GM12878 (cell line): ENCODE data around the gene SEMA3D. TPM values are rescaled to one million over a fixed set of nuclear protein-coding genes. Genes with fewer than 3 reads are reported as not detected.

Experiments
- ATAC-seq: fragments of 200-7000 bp; cut with Tn5 transposase; 3 replicates; pipeline ENCODE4 v1.9.1; 2020; ENCODE audit warnings: mild to moderate bottlenecking, moderate library complexity
- BruUV-seq: library from RNA; stranded (reverse); fragments of 400-500 nt; replicated peaks from 2 replicates; lab custom pipeline; 2021; lab: Mats Ljungman, UMichigan
- CTCF ChIA-PET: fragments of 300-600 bp; sonication (Branson Sonifier 250); formaldehyde crosslinking; extraction: SDS; loops from one replicate; lab custom pipeline; 2021; ENCODE audit warnings: inconsistent platforms; lab: Yijun Ruan, JAX
- POLR2A ChIA-PET: fragments of 350-600 bp; formaldehyde crosslinking; extraction: SDS; loops from one replicate; lab custom pipeline; 2021; ENCODE audit warnings: inconsistent platforms; lab: Charles Lee
- RAD21 ChIA-PET: fragments of 300-600 bp; sonication (Branson Sonifier 250); formaldehyde crosslinking; loops from one replicate; lab custom pipeline; 2023; ENCODE audit warnings: antibody characterized with exemption; ENCODE audit not compliant: unreplicated experiment; lab: Charles Lee
- SMC1A ChIA-PET: fragments of 300-600 bp; sonication (Branson Sonifier 250); formaldehyde crosslinking; loops from one replicate; lab custom pipeline; 2023; ENCODE audit not compliant: unreplicated experiment, uncharacterized antibody; lab: Charles Lee
- DNase-seq: peaks from one replicate; pipeline ENCODE4 v3.0.0-alpha.2; 2011; ENCODE audit warnings: low read depth, low spot score
- FAIRE-seq: peaks from 3 replicates; lab custom pipeline; 2011; peaks lifted over from hg19 to GRCh38; lab: Jason Lieb, UNC
- H2AFZ ChIP-seq: 2 replicates; pipeline ENCODE4 v1.6.0; 2011; ENCODE audit warnings: low read depth, low read length, control low read depth; ENCODE audit not compliant: control insufficient read depth
- H3K27ac ChIP-seq: 2 replicates; pipeline ENCODE4 v1.5.1; 2011; ENCODE audit warnings: control low read depth; ENCODE audit not compliant: control insufficient read depth, insufficient read depth
- H3K27me3 ChIP-seq, 2 experiments: replicated peaks in 1 of 2; 2 replicates each; pipeline versions ENCODE4 v1.6.0 to v1.6.1; 2011; ENCODE audit warnings: low read length in 1 of 2; ENCODE audit not compliant: control insufficient read depth in 2 of 2, insufficient read depth in 2 of 2
- H3K36me3 ChIP-seq, 2 experiments: 2 replicates each; pipeline ENCODE4 v1.5.1; 2011; ENCODE audit warnings: low read length in 1 of 2; ENCODE audit not compliant: control insufficient read depth in 2 of 2, insufficient read depth in 2 of 2
- H3K4me1 ChIP-seq: 2 replicates; pipeline ENCODE4 v1.6.1; 2011; ENCODE audit warnings: mild to moderate bottlenecking, low read length, moderate library complexity, mixed read lengths; ENCODE audit not compliant: control insufficient read depth, insufficient read depth
- H3K4me2 ChIP-seq: 2 replicates; pipeline ENCODE4 v1.6.0; 2011; ENCODE audit warnings: control low read depth; ENCODE audit not compliant: control insufficient read depth, insufficient read depth
- H3K4me3 ChIP-seq: fragments of 200-600 bp; sonication (generic); 2 replicates; pipeline ENCODE4 v1.5.1; 2016
- H3K79me2 ChIP-seq: 2 replicates; pipeline ENCODE4 v1.6.0; 2011; ENCODE audit warnings: low read length; ENCODE audit not compliant: control insufficient read depth, insufficient read depth
- H3K9ac ChIP-seq: 2 replicates; pipeline ENCODE4 v1.8.0; 2011; ENCODE audit warnings: low read length, control low read depth, mixed read lengths; ENCODE audit not compliant: control insufficient read depth, insufficient read depth
- H3K9me3 ChIP-seq: replicated peaks from 3 replicates; pipeline ENCODE4 v1.5.1; 2011; ENCODE audit warnings: mild to moderate bottlenecking, low read length; ENCODE audit not compliant: control insufficient read depth, insufficient read depth
- H4K20me1 ChIP-seq: 2 replicates; pipeline ENCODE4 v1.6.0; 2011; ENCODE audit not compliant: control insufficient read depth, insufficient read depth
- CBX5 ChIP-seq: sonication (generic); IDR thresholded peaks from 2 replicates; pipeline ENCODE4 v1.6.1; 2016; ENCODE audit warnings: low read depth, moderate library complexity, mild to moderate bottlenecking, inconsistent platforms
- E4F1 ChIP-seq: fragments of 450-650 bp; IDR thresholded peaks from 2 replicates; pipeline ENCODE4 v1.6.1; 2018; ENCODE audit warnings: borderline replicate concordance, mild to moderate bottlenecking; ENCODE audit not compliant: partially characterized antibody
- FOS ChIP-seq: IDR thresholded peaks from 3 replicates; pipeline ENCODE4 v1.6.1; 2011; ENCODE audit warnings: borderline replicate concordance; ENCODE audit not compliant: insufficient read length; ENCODE audit errors: extremely low read depth
- HDAC2 ChIP-seq: fragments of 200-600 bp; sonication (generic); IDR thresholded peaks from 2 replicates; pipeline ENCODE4 v1.6.1; 2017
- IKZF1 ChIP-seq: fragments of 450-650 bp; conservative IDR thresholded peaks from 2 replicates; pipeline ENCODE4 v1.6.1; 2017; ENCODE audit warnings: antibody characterized with exemption, mild to moderate bottlenecking
- IRF4 ChIP-seq: IDR thresholded peaks from 2 replicates; pipeline ENCODE4 v1.6.1; 2011; ENCODE audit warnings: low read depth, low read length
- POLR2A ChIP-seq: IDR thresholded peaks from 2 replicates; pipeline ENCODE4 v1.6.1; 2011; ENCODE audit warnings: low read depth, mild to moderate bottlenecking, low read length
- SREBF1 ChIP-seq: IDR thresholded peaks from 2 replicates; pipeline ENCODE4 v1.6.1; 2012; ENCODE audit warnings: mild to moderate bottlenecking, low read length
- SRF ChIP-seq, 2 experiments: IDR thresholded peaks; 2 replicates each; pipeline ENCODE4 v1.6.1; 2011; ENCODE audit warnings: low read depth in 2 of 2, low read length in 2 of 2, mild to moderate bottlenecking in 1 of 2, moderate library complexity in 1 of 2
- ZSCAN29 ChIP-seq: fragments of 450-650 bp; IDR thresholded peaks from 2 replicates; pipeline ENCODE4 v1.6.1; 2017; ENCODE audit warnings: mild to moderate bottlenecking, moderate library complexity
- ZZZ3 ChIP-seq: IDR thresholded peaks from 2 replicates; pipeline ENCODE4 v1.6.1; 2011; ENCODE audit warnings: low read depth; ENCODE audit not compliant: control insufficient read depth, insufficient read length
- WGBS: methylation state at CpG from one replicate; pipeline ENCODE4 v1.1.6; 2016; ENCODE audit warnings: low lambda C conversion rate; ENCODE audit not compliant: insufficient replicate concordance, insufficient coverage; ENCODE audit errors: missing lambda C conversion rate; 5-methylcytosine and 5-hydroxymethylcytosine counted together
- in situ Hi-C: fragments of 300-500 bp; cut with MboI; formaldehyde crosslinking; loops from 9 replicates; pipeline ENCODE4 v1.14.3; 2018; ENCODE audit warnings: mixed read lengths
- intact Hi-C: fragments of 100-400 bp; cut with micrococcal nuclease; formaldehyde crosslinking; loops from one replicate; pipeline ENCODE4 v1.14.2; 2022; ENCODE audit not compliant: unreplicated experiment
- polyA plus RNA-seq, 11 experiments: library from polyadenylated mRNA; depleted of rRNA in 4 of 11; unstranded in 6 of 11; stranded (reverse) in 5 of 11; fragments of >200 nt; fragmentation: Nextera tagmentation in 4 of 11; fragmentation: Illumina TruSeq in 1 of 11; extraction: Ambion mirVana in 4 of 11; extraction: Trizol in 1 of 11; gene quantifications; 1 replicate in 1 of 11; 2 replicates in 10 of 11; pipeline versions ENCODE4 v1.2.1 to v1.2.3, GENCODE V29; 2011 to 2016; ENCODE audit warnings: inconsistent platforms in 2 of 11, missing spikeins in 2 of 11, low read depth in 1 of 11
- total RNA-seq, 4 experiments: library from RNA; depleted of rRNA in 3 of 4; stranded (reverse); fragments of >200 nt in 3 of 4; fragmentation: Illumina TruSeq in 1 of 4; extraction: Trizol in 1 of 4; gene quantifications; 2 replicates each; pipeline versions ENCODE4 v1.2.1 to v1.2.3, GENCODE V29; 2013 to 2021

Gene SEMA3D
- total and polyA plus RNA-seq, 10 of the 15 experiments (the other 5 are each of a cell fraction or from before 2014, with no cell fraction given): 0.04 TPM; not detected in 9

DNA sequence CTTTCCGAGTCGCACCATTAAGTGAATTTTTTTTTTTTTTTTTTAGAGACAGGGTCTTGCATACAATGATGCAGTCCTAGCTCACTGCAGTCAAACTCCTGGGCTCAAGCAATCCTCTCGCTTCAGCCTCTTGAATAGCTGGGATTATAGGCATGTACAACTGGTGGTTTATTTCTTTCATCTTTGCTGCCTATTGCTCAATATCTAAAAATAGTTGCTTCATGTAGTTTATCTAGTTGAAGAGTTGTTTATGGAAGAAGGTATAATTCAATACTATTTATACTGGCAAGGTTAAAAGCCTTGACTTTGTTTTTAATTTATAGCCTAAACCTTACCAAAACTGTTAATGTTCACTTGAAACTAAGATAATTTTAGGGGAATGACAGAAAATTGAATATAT is 66.9 kb downstream of the SEMA3D start:
- FAIRE-seq (no peak), ATAC-seq (no peak), DNase-seq (no peak)
- no peaks in the 10 kb centered on the region for H4K20me1 ChIP-seq
- H3K27me3 ChIP-seq: no peaks in the 10 kb centered on the region
- no peak overlapping the region for H3K4me3 ChIP-seq
- SMC1A ChIA-PET: no interaction called here
- in situ Hi-C loops (no loop called here), intact Hi-C loops (no loop called here)
- WGBS: 70% methylated on average over 3 of the region's 3 CpGs
- RAD21 ChIA-PET: no interaction called here
- H3K79me2 ChIP-seq: no peaks in the 10 kb centered on the region
- BruUV-seq: no TSS peak
- POLR2A ChIA-PET: no interaction called here
- TF ChIP-seq HDAC2 (no peak), IKZF1 (no peak), SREBF1 (no peak), E4F1 (no peak), IRF4 (no peak), CBX5 (no peak), SRF (IDR thresholded peaks at IDR 0.05; ENCODE audit: low read depth in 2 of 2, low read length in 2 of 2) (no peak), FOS (no peak), POLR2A (no peak), ZZZ3 (no peak), ZSCAN29 (no peak)
- CTCF ChIA-PET: no interaction called here
- H3K9me3 ChIP-seq: no peaks in the 10 kb centered on the region
- H3K27ac ChIP-seq: no peak overlapping the region
- H3K4me1 ChIP-seq: no peaks in the 10 kb centered on the region
- no peaks in the 10 kb centered on the region for H3K36me3 ChIP-seq
- no peak overlapping the region for H3K9ac ChIP-seq
- H3K4me2 ChIP-seq: no peak overlapping the region
- no peak overlapping the region for H2AFZ ChIP-seq
